Activated naive CD8-positive, alpha-beta T cell treated with anti-CD3 and anti-CD28 coated beads, Interleukin-2, amount 50 U/mL, for 24 hours (primary cell): ENCODE data around the gene PLCH1.
A peak's percentile ranks its signal among the peaks of the same experiment; 100 is the strongest.

Source experiments
- ATAC-seq: fragments of 150-1000 bp; cut with Tn5 transposase; one replicate; pipeline ENCODE4 v1.10.0; 2021
- DNase-seq: peaks from one replicate; pipeline ENCODE4 v3.0.0; 2021
- H3K27ac Mint-ChIP-seq: one replicate; pipeline ENCODE4 v1.8.0; 2021; ENCODE audit warnings: mild to moderate bottlenecking, mixed read lengths
- H3K27me3 Mint-ChIP-seq: one replicate; pipeline ENCODE4 v1.8.0; 2021; ENCODE audit warnings: mixed read lengths
- H3K36me3 Mint-ChIP-seq: one replicate; pipeline ENCODE4 v1.8.0; 2021; ENCODE audit warnings: low read depth, mixed read lengths
- H3K4me1 Mint-ChIP-seq: one replicate; pipeline ENCODE4 v1.8.0; 2021; ENCODE audit warnings: mixed read lengths
- H3K4me3 Mint-ChIP-seq: one replicate; pipeline ENCODE4 v1.8.0; 2021; ENCODE audit warnings: mild to moderate bottlenecking, moderate library complexity, mixed read lengths
- H3K9me3 Mint-ChIP-seq: one replicate; pipeline ENCODE4 v1.8.0; 2021; ENCODE audit warnings: mixed read lengths

The PLCH1 gene

GRCh38 chr3:155737844-155738460 is 6.9 kb downstream of the PLCH1 start:
- Mint-ChIP-seq H3K9me3 (no peaks in the 10 kb centered on the region), H3K4me3 (no peak overlapping the region), H3K27me3 (peaks cover 25% of the 10 kb centered on the region), H3K4me1 (peaks cover under 1% of the 10 kb centered on the region), H3K27ac (no peak overlapping the region), H3K36me3 (no peaks in the 10 kb centered on the region)
- ATAC-seq (no peak), DNase-seq (no peak)

GRCh38 chr3:155736381-155736780 is 8.5 kb downstream of the PLCH1 start:
- no peak overlapping the region for H3K27ac Mint-ChIP-seq
- H3K27me3 Mint-ChIP-seq, result peaks cover 21% of the 10 kb centered on the region

DNA sequence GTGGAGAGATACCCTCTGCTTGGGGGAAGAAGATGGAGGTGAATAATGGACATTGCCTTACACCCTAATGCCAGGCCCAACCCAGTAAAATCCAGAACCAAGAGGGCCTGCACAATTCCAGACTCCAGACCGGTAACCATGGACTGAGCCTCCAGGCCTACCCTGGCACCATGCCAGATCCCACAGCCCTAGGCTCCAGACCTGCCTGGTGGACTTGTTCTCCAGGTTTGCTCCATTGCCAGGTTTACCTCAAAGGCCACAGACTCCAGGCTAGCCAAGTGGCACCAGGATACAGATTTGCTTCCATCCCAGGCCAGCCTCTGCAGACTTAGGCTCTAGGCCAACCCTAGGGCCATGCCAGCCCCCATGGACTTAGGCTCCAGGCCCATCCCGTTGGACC is 14.0 kb downstream of the PLCH1 start:
- ATAC-seq (no peak), DNase-seq (no peak)
- Mint-ChIP-seq H3K4me1 (no peaks in the 10 kb centered on the region), H3K4me3 (no peak overlapping the region), H3K27ac (no peak overlapping the region), H3K27me3 (peaks cover 10% of the 10 kb centered on the region), H3K9me3 (no peaks in the 10 kb centered on the region), H3K36me3 (no peaks in the 10 kb centered on the region)

More at GRCh38 chr3:155736381-155736780, 8.5 kb downstream of the PLCH1 start:
- ATAC-seq (no peak), DNase-seq (no peak)
- H3K4me1 Mint-ChIP-seq, result no peaks in the 10 kb centered on the region
- H3K36me3 Mint-ChIP-seq, result no peaks in the 10 kb centered on the region
- H3K9me3 Mint-ChIP-seq, result no peaks in the 10 kb centered on the region
- no peak overlapping the region for H3K4me3 Mint-ChIP-seq

DNA sequence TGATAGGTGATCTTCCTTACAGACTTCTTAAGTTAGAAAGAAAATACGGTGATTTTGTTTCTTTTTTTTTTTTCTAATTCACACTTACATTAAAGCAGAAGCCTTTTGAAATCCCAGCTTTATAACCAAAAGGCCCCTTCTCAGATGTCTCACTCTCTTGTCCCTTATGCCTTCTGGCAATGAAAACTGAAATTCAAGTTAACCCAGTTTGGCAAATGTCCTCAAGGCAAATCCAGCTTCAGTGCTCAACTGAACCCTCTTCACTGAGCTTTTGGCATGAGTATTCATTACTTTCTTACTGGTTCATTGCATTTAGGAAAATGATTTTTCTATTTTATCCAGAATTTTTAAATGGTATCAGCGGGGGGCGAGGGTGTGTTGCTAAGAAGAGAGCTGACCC is 17.0 kb downstream of the PLCH1 start:
- Mint-ChIP-seq H3K27ac (no peak overlapping the region), H3K9me3 (no peaks in the 10 kb centered on the region), H3K27me3 (peaks cover 7% of the 10 kb centered on the region), H3K36me3 (no peaks in the 10 kb centered on the region), H3K4me1 (no peaks in the 10 kb centered on the region), H3K4me3 (no peak overlapping the region)
- DNase-seq, result no peak
- no peak for ATAC-seq

- no peak for DNase-seq
- Mint-ChIP-seq H3K27me3 (no peaks in the 10 kb centered on the region), H3K9me3 (peaks cover 4% of the 10 kb centered on the region), H3K27ac (no peak overlapping the region), H3K4me3 (no peak overlapping the region), H3K36me3 (no peaks in the 10 kb centered on the region), H3K4me1 (no peaks in the 10 kb centered on the region)
- no peak for ATAC-seq
These were observed 30.6 kb downstream of the PLCH1 start for GRCh38 chr3:155714295-155714718.

- H3K36me3 Mint-ChIP-seq, result no peaks in the 10 kb centered on the region
- H3K4me3 Mint-ChIP-seq, result no peak overlapping the region
- no peaks in the 10 kb centered on the region for H3K9me3 Mint-ChIP-seq
- DNase-seq (no peak), ATAC-seq (peak; percentile 15)
- no peaks in the 10 kb centered on the region for H3K27me3 Mint-ChIP-seq
- no peak overlapping the region for H3K27ac Mint-ChIP-seq
- no peaks in the 10 kb centered on the region for H3K4me1 Mint-ChIP-seq
These were observed 32.9 kb downstream of the PLCH1 start for GRCh38 chr3:155712008-155712407.

- H3K36me3 Mint-ChIP-seq, result no peaks in the 10 kb centered on the region
These were observed 39.9 kb downstream of the PLCH1 start for GRCh38 chr3:155704771-155705559.

GRCh38 chr3:155704061-155704460 is 40.8 kb downstream of the PLCH1 start:
- no peaks in the 10 kb centered on the region for H3K4me1 Mint-ChIP-seq
- ATAC-seq (no peak), DNase-seq (no peak)
- H3K27ac Mint-ChIP-seq, result no peak overlapping the region
- no peaks in the 10 kb centered on the region for H3K9me3 Mint-ChIP-seq
- no peaks in the 10 kb centered on the region for H3K27me3 Mint-ChIP-seq
- no peaks in the 10 kb centered on the region for H3K36me3 Mint-ChIP-seq
- H3K4me3 Mint-ChIP-seq, result no peak overlapping the region

More at GRCh38 chr3:155704771-155705559, 39.9 kb downstream of the PLCH1 start:
- Mint-ChIP-seq H3K4me3 (no peak overlapping the region), H3K27ac (no peak overlapping the region), H3K4me1 (no peaks in the 10 kb centered on the region), H3K27me3 (no peaks in the 10 kb centered on the region), H3K9me3 (no peaks in the 10 kb centered on the region)
- DNase-seq, result no peak
- ATAC-seq, result no peak

GRCh38 chr3:155702745-155703591 is 41.9 kb downstream of the PLCH1 start:
- Mint-ChIP-seq H3K4me1 (no peaks in the 10 kb centered on the region), H3K27ac (no peak overlapping the region), H3K4me3 (no peak overlapping the region), H3K36me3 (no peaks in the 10 kb centered on the region), H3K9me3 (no peaks in the 10 kb centered on the region), H3K27me3 (no peaks in the 10 kb centered on the region)
- ATAC-seq, result no peak
- DNase-seq, result no peak

DNA sequence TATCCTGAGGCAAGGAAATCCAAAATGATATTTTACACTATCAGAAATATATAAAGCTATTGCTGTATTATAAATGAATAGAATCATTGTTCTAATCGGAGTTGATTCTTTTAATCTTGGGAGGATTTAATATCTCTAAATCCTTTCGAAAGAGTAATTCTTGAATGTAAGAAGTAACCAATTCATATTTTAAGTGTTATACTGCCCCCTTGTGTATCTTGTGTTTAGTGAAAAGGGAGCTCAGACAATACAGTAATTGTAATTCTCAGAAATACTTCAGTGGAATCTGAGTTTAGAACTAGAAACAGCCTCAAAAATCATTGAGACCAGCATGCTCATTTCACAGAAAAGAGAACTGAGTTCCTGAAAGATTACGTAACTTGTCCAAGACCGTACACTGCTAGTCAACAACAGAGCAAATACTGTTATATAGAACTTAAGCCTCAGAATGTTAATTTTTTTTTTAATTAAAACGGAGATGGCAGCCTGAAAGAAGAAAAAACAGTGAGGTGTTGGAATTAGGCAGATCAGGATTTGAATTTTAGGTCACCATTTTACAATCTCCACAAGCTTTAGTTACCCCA is 42.9 kb downstream of the PLCH1 start:
- H3K36me3 Mint-ChIP-seq, result no peaks in the 10 kb centered on the region
- no peak overlapping the region for H3K4me3 Mint-ChIP-seq
- no peaks in the 10 kb centered on the region for H3K27me3 Mint-ChIP-seq
- H3K4me1 Mint-ChIP-seq, result no peaks in the 10 kb centered on the region
- ATAC-seq, result no peak
- H3K9me3 Mint-ChIP-seq, result no peaks in the 10 kb centered on the region
- no peak for DNase-seq
- H3K27ac Mint-ChIP-seq, result no peak overlapping the region

DNA sequence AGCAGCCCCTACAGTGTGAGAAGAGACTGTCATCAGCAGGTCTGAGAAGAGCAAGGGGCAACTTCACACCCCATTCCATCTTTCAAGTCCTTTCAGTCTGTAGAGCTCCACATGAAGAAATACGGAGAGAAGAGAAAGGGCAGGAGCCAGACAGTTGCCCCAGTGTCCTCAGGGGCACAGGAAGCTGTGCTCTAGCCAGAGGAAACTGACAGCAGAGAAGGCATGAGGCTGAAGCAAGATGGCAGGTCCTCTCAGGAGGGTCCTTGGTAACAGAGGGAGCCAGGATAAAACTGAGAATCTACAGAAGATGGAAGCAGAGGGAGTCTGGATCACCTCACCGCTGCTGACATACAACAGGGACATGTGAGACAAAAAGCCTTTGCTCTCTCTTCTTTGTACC is 47.3 kb downstream of the PLCH1 start:
- Mint-ChIP-seq H3K27me3 (no peaks in the 10 kb centered on the region), H3K4me1 (no peaks in the 10 kb centered on the region), H3K4me3 (no peak overlapping the region), H3K27ac (no peak overlapping the region), H3K9me3 (no peaks in the 10 kb centered on the region), H3K36me3 (no peaks in the 10 kb centered on the region)
- no peak for ATAC-seq
- no peak for DNase-seq

- Mint-ChIP-seq H3K9me3 (no peaks in the 10 kb centered on the region), H3K4me1 (no peaks in the 10 kb centered on the region), H3K36me3 (no peaks in the 10 kb centered on the region), H3K4me3 (no peak overlapping the region), H3K27ac (no peak overlapping the region), H3K27me3 (no peaks in the 10 kb centered on the region)
- DNase-seq (no peak), ATAC-seq (no peak)
These were observed 54.0 kb downstream of the PLCH1 start for GRCh38 chr3:155690921-155691320.

GRCh38 chr3:155688481-155688880 is 56.4 kb downstream of the PLCH1 start:
- H3K27me3 Mint-ChIP-seq, result no peaks in the 10 kb centered on the region
- no peak overlapping the region for H3K4me3 Mint-ChIP-seq
- ATAC-seq (no peak), DNase-seq (no peak)
- no peaks in the 10 kb centered on the region for H3K9me3 Mint-ChIP-seq
- H3K36me3 Mint-ChIP-seq, result no peaks in the 10 kb centered on the region
- H3K27ac Mint-ChIP-seq, result no peak overlapping the region
- H3K4me1 Mint-ChIP-seq, result no peaks in the 10 kb centered on the region

DNA sequence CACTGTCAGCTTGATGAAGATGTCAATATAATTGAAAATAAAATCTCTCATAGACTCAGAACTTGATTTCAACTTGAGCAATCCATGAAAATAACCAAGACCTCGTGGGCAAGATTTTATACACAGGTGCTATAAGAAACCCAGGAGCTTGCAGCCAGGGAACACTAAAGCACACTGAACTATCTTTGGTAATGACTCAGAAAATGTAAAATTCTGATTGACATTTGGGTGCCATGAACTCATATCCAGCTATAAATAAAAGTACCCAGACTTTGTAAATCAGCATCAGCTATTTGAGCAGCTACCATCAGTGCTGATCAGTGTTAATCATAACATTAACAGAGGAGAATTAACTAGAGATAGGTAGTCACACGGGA is 61.5 kb downstream of the PLCH1 start:
- no peaks in the 10 kb centered on the region for H3K27me3 Mint-ChIP-seq
- ATAC-seq (no peak), DNase-seq (no peak)
- no peak overlapping the region for H3K27ac Mint-ChIP-seq
- no peaks in the 10 kb centered on the region for H3K4me1 Mint-ChIP-seq
- H3K9me3 Mint-ChIP-seq, result no peaks in the 10 kb centered on the region
- H3K4me3 Mint-ChIP-seq, result no peak overlapping the region
- no peaks in the 10 kb centered on the region for H3K36me3 Mint-ChIP-seq
